Heart left ventricle (tissue), 13 donors: ENCODE measurements around the gene CHRM2.

Experiments
- CTCF ChIP-seq, 12 donors: fragments of 200-600 bp; sonication (generic) in 4 of 12; IDR thresholded peaks; one replicate each; pipeline versions ENCODE4 v1.5.0 to v1.8.0; 2018 to 2022; ENCODE audit warnings: antibody characterized with exemption in 12 of 12, mild to moderate bottlenecking in 5 of 12
- POLR2A ChIP-seq, 2 donors: fragments of 450-650 bp; IDR thresholded peaks; one replicate each; pipeline ENCODE4 v1.6.1; 2017; ENCODE audit warnings: antibody characterized with exemption in 2 of 2, mild to moderate bottlenecking in 2 of 2, moderate library complexity in 2 of 2
- donor health status: ischemic (EF 13 %, LVEDD 7.1; RV severe dilation, severe dysfunction).
- donor health status: DM: no; HTN: yes; CAD: no.
- donor health status: DM: no; HTN: no; CAD: no.
- donor health status: ischemic (EF 25% LVEDD 6.9; RV normal size, moderate dysfunction).
- donor health status: ischemic (EF 25% LVEDD 5.7; RV mildly dilated, moderate dysfunction).
- donor health status: ischemic (EF 35%, LVEDD 5.7; RV mildly dilated, moderate dysfunction).
- donor health status: nonischemic (EF 11% LVEDD 7.7; RV severe dilation, severe dysfunction).
- donor health status: DM: yes; HTN: yes; CAD: no.
- donor health status: PGD.
- donor health status: ischemic (EF 29% LVEDD 5.4; RV normal size, mild dysfunction).
- donor health status: nonischemic (EF 23%, LVEDD 6.1; RV moderate dilation, normal function).

DNA sequence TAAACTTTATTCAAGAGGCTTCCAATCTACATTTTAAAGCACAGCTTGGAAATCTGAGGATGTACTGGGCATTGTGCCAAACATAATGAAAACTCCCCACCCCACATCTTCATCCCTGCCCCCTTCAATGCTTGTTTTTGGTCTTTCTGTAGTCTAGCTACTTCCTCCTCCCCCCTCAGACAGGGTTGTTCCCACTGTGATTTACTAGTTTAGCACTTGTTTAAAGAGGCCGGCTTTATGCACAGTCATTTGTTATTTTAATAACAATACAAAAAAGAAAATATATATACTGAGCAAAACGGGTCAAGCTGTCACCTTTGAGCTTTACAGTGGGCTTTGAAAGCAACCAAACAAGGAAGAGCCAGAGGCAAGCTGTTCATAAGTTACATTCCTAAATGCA is 132.6 kb downstream of the CHRM2 start:
- TF ChIP-seq CTCF (IDR thresholded peaks at IDR 0.05) (no peak), POLR2A (IDR thresholded peaks at IDR 0.05) (no peak)
